Activated CD4-positive, alpha-beta T cell treated with anti-CD3 and anti-CD28 coated beads, Interleukin-2, amount 10 ng/mL, durations not matched to agents 24 days and 14 days (primary cell): ENCODE results near the gene PRDM16. TPM values are rescaled to one million over a fixed set of nuclear protein-coding genes. Genes with fewer than 3 reads are reported as not detected.

Source experiments
- DNase-seq: peaks from one replicate; pipeline ENCODE4 v3.0.0; 2022
- H3K27ac Mint-ChIP-seq: one replicate; pipeline ENCODE4 v1.8.0; 2022; ENCODE audit warnings: mild to moderate bottlenecking, mixed read lengths
- H3K27me3 Mint-ChIP-seq: one replicate; pipeline ENCODE4 v1.8.0; 2022; ENCODE audit warnings: mixed read lengths
- H3K36me3 Mint-ChIP-seq: one replicate; pipeline ENCODE4 v1.8.0; 2022; ENCODE audit warnings: low read depth, mild to moderate bottlenecking, mixed read lengths
- H3K4me1 Mint-ChIP-seq: one replicate; pipeline ENCODE4 v1.8.0; 2021; ENCODE audit warnings: mixed read lengths
- H3K4me3 Mint-ChIP-seq: one replicate; pipeline ENCODE4 v1.8.0; 2022; ENCODE audit warnings: mild to moderate bottlenecking, moderate library complexity, mixed read lengths
- H3K9me3 Mint-ChIP-seq: one replicate; pipeline ENCODE4 v1.8.0; 2021; ENCODE audit warnings: mixed read lengths
- intact Hi-C: fragments of 100-400 bp; cut with micrococcal nuclease; formaldehyde crosslinking; loops from one replicate; pipeline ENCODE4 v1.15.1; 2023
- total RNA-seq: library from RNA; stranded (reverse); gene quantifications from 2 replicates; pipeline ENCODE4 v1.2.3, GENCODE V29; 2022

The PRDM16 gene
- total RNA-seq, 1 donor from 2014 or later: not detected

- H3K4me1 Mint-ChIP-seq: no peaks in the 10 kb centered on the region
- H3K4me3 Mint-ChIP-seq: no peak overlapping the region
- no peaks in the 10 kb centered on the region for H3K9me3 Mint-ChIP-seq
- no peaks in the 10 kb centered on the region for H3K27me3 Mint-ChIP-seq
- DNase-seq: no peak
- intact Hi-C loops: no loop called here
- no peak overlapping the region for H3K27ac Mint-ChIP-seq
- no peaks in the 10 kb centered on the region for H3K36me3 Mint-ChIP-seq
These were observed 340.6 kb downstream of the PRDM16 start for GRCh38 chr1:3409366-3410141.

GRCh38 chr1:3410142-3410925 lies 341.3 kb downstream of the PRDM16 start:
- Mint-ChIP-seq H3K4me3 (no peak overlapping the region), H3K4me1 (no peaks in the 10 kb centered on the region), H3K27ac (no peak overlapping the region), H3K27me3 (no peaks in the 10 kb centered on the region), H3K36me3 (no peaks in the 10 kb centered on the region), H3K9me3 (no peaks in the 10 kb centered on the region)
- intact Hi-C loops: no loop called here
- no peak for DNase-seq

GRCh38 chr1:3411806-3412205 lies 342.8 kb downstream of the PRDM16 start:
- no peak overlapping the region for H3K27ac Mint-ChIP-seq
- H3K9me3 Mint-ChIP-seq: no peaks in the 10 kb centered on the region
- intact Hi-C loops: no loop called here

GRCh38 chr1:3412376-3412775 lies 343.4 kb downstream of the PRDM16 start:
- Mint-ChIP-seq H3K36me3 (no peaks in the 10 kb centered on the region), H3K4me3 (no peak overlapping the region), H3K27ac (no peak overlapping the region), H3K9me3 (no peaks in the 10 kb centered on the region), H3K4me1 (no peaks in the 10 kb centered on the region), H3K27me3 (no peaks in the 10 kb centered on the region)
- intact Hi-C loops: no loop called here
- DNase-seq: no peak

More at GRCh38 chr1:3411806-3412205, 342.8 kb downstream of the PRDM16 start:
- no peaks in the 10 kb centered on the region for H3K4me1 Mint-ChIP-seq
- no peaks in the 10 kb centered on the region for H3K27me3 Mint-ChIP-seq
- no peak for DNase-seq
- H3K4me3 Mint-ChIP-seq: no peak overlapping the region
- no peaks in the 10 kb centered on the region for H3K36me3 Mint-ChIP-seq

GRCh38 chr1:3413975-3414710 lies 345.1 kb downstream of the PRDM16 start:
- H3K27me3 Mint-ChIP-seq: no peaks in the 10 kb centered on the region
- DNase-seq: no peak
- H3K4me1 Mint-ChIP-seq: no peaks in the 10 kb centered on the region
- intact Hi-C loops: no loop called here
- H3K27ac Mint-ChIP-seq: no peak overlapping the region
- no peak overlapping the region for H3K4me3 Mint-ChIP-seq
- no peaks in the 10 kb centered on the region for H3K9me3 Mint-ChIP-seq
- no peaks in the 10 kb centered on the region for H3K36me3 Mint-ChIP-seq

- Mint-ChIP-seq H3K36me3 (no peaks in the 10 kb centered on the region), H3K9me3 (no peaks in the 10 kb centered on the region), H3K27me3 (no peaks in the 10 kb centered on the region), H3K4me1 (no peaks in the 10 kb centered on the region), H3K27ac (no peak overlapping the region), H3K4me3 (no peak overlapping the region)
- no peak for DNase-seq
- intact Hi-C loops: no loop called here
These were observed 346.5 kb downstream of the PRDM16 start for GRCh38 chr1:3415260-3416090.

GRCh38 chr1:3417082-3417739 lies 348.2 kb downstream of the PRDM16 start:
- Mint-ChIP-seq H3K4me1 (no peaks in the 10 kb centered on the region), H3K9me3 (no peaks in the 10 kb centered on the region), H3K36me3 (no peaks in the 10 kb centered on the region), H3K27me3 (peaks cover 2% of the 10 kb centered on the region), H3K4me3 (no peak overlapping the region), H3K27ac (no peak overlapping the region)
- intact Hi-C loops: no loop called here
- no peak for DNase-seq

- H3K27me3 Mint-ChIP-seq: peaks cover 2% of the 10 kb centered on the region
- no peak overlapping the region for H3K4me3 Mint-ChIP-seq
- no peaks in the 10 kb centered on the region for H3K4me1 Mint-ChIP-seq
- intact Hi-C loops: no loop called here
- DNase-seq: no peak
- no peaks in the 10 kb centered on the region for H3K36me3 Mint-ChIP-seq
- no peaks in the 10 kb centered on the region for H3K9me3 Mint-ChIP-seq
- no peak overlapping the region for H3K27ac Mint-ChIP-seq
These were observed 348.9 kb downstream of the PRDM16 start for GRCh38 chr1:3417934-3418333.

- no peak for DNase-seq
- no peaks in the 10 kb centered on the region for H3K36me3 Mint-ChIP-seq
- H3K9me3 Mint-ChIP-seq: no peaks in the 10 kb centered on the region
- H3K4me3 Mint-ChIP-seq: no peak overlapping the region
- intact Hi-C loops: no loop called here
- H3K4me1 Mint-ChIP-seq: no peaks in the 10 kb centered on the region
- H3K27me3 Mint-ChIP-seq: peaks cover 2% of the 10 kb centered on the region
- H3K27ac Mint-ChIP-seq: no peak overlapping the region
These were observed 349.6 kb downstream of the PRDM16 start for GRCh38 chr1:3418600-3418999.

- H3K36me3 Mint-ChIP-seq: no peaks in the 10 kb centered on the region
- no peaks in the 10 kb centered on the region for H3K9me3 Mint-ChIP-seq
- H3K4me1 Mint-ChIP-seq: no peaks in the 10 kb centered on the region
- H3K4me3 Mint-ChIP-seq: no peak overlapping the region
- peaks cover 2% of the 10 kb centered on the region for H3K27me3 Mint-ChIP-seq
- no peak overlapping the region for H3K27ac Mint-ChIP-seq
- intact Hi-C loops: loop anchor here (10.0 kb wide), 1 partner anchor 405 kb away; no protein-coding TSS in a partner anchor
- no peak for DNase-seq
These were observed 350.6 kb downstream of the PRDM16 start for GRCh38 chr1:3419415-3420204.

- H3K27me3 Mint-ChIP-seq: peaks cover 2% of the 10 kb centered on the region
- H3K4me3 Mint-ChIP-seq: no peak overlapping the region
- H3K4me1 Mint-ChIP-seq: no peaks in the 10 kb centered on the region
- H3K9me3 Mint-ChIP-seq: no peaks in the 10 kb centered on the region
- H3K36me3 Mint-ChIP-seq: no peaks in the 10 kb centered on the region
- no peak overlapping the region for H3K27ac Mint-ChIP-seq
- no peak for DNase-seq
- intact Hi-C loops: loop anchor here (10.0 kb wide), 1 partner anchor 406 kb away; no protein-coding TSS in a partner anchor
These were observed 351.4 kb downstream of the PRDM16 start for GRCh38 chr1:3420218-3420951.

- Mint-ChIP-seq H3K27me3 (peaks cover 2% of the 10 kb centered on the region), H3K4me1 (no peaks in the 10 kb centered on the region), H3K36me3 (no peaks in the 10 kb centered on the region), H3K27ac (no peak overlapping the region), H3K4me3 (no peak overlapping the region), H3K9me3 (no peaks in the 10 kb centered on the region)
- intact Hi-C loops: loop anchor here (10.0 kb wide), 1 partner anchor 408 kb away; no protein-coding TSS in a partner anchor
- no peak for DNase-seq
These were observed 353.6 kb downstream of the PRDM16 start for GRCh38 chr1:3422638-3423037.
